Omental fat pad (tissue), 4 donors: ENCODE results near the gene ERGIC2. TPM values are rescaled to one million over a fixed set of nuclear protein-coding genes. Genes with fewer than 3 reads are reported as not detected.

Source experiments
- ATAC-seq: fragments of 150-250 bp; one replicate; pipeline ENCODE4 v1.9.1; 2016; ENCODE audit warnings: mild to moderate bottlenecking, moderate library complexity; ENCODE audit not compliant: low FRiP score
- DNase-seq: peaks from one replicate; pipeline ENCODE4 v3.0.0-alpha.2; 2019; ENCODE audit warnings: low spot score
- total RNA-seq, 4 donors: library from RNA; depleted of rRNA; stranded (reverse); fragments of >200 nt; gene quantifications; one replicate each; pipeline ENCODE4 v1.1.0, GENCODE V29; 2016
- TF ChIP-seq, protein P1 (sequence below), 3 donors: fragments of 450-650 bp; IDR thresholded peaks; one replicate each; pipeline ENCODE4 v1.5.1; 2016 to 2017; ENCODE audit warnings: antibody characterized with exemption in 3 of 3, mild to moderate bottlenecking in 3 of 3, moderate library complexity in 2 of 3

The ERGIC2 gene
- total RNA-seq, 4 donors from 2014 or later = 28.2 to 69.7 (median 40.4) TPM

DNA sequence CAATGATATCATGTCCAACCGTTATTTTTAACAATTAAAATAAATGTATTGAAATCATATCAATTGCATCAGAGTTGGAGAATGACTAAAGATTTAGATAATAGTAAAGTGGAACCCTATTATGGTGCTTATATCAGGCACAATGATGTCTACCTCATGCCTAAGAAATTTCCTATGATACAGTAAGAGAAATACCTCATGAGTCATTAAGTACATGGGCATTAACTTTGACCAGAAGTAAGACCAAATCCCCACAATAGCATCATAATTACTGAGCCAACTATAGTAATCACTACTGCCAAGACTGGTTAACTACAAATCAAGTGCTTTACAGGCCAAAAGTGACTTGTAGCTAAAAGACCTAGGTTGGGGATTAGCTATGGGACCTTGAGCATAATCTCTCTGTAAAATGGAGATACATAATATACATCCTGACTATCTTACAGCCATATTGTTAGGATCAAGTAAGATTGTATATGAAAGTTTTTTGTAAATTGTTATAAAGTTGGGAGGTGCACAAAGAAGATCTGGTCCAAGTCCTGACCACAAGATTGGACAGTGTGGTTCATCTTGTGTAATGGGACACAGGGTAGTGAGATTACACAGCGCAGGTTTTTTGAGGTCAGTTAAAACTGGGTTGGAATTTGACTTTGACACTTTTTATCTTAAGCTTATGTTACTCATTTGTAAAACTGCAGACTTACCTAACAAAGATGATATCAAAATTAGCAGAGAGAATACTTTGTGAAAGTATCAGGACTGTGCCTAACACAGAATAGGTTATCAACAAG is 60.5 kb downstream of the ERGIC2 start:
- TF ChIP-seq, protein P1, sequence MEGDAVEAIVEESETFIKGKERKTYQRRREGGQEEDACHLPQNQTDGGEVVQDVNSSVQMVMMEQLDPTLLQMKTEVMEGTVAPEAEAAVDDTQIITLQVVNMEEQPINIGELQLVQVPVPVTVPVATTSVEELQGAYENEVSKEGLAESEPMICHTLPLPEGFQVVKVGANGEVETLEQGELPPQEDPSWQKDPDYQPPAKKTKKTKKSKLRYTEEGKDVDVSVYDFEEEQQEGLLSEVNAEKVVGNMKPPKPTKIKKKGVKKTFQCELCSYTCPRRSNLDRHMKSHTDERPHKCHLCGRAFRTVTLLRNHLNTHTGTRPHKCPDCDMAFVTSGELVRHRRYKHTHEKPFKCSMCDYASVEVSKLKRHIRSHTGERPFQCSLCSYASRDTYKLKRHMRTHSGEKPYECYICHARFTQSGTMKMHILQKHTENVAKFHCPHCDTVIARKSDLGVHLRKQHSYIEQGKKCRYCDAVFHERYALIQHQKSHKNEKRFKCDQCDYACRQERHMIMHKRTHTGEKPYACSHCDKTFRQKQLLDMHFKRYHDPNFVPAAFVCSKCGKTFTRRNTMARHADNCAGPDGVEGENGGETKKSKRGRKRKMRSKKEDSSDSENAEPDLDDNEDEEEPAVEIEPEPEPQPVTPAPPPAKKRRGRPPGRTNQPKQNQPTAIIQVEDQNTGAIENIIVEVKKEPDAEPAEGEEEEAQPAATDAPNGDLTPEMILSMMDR (IDR thresholded peaks at IDR 0.05) = no peak
- DNase-seq = no peak
- no peak for ATAC-seq

DNA sequence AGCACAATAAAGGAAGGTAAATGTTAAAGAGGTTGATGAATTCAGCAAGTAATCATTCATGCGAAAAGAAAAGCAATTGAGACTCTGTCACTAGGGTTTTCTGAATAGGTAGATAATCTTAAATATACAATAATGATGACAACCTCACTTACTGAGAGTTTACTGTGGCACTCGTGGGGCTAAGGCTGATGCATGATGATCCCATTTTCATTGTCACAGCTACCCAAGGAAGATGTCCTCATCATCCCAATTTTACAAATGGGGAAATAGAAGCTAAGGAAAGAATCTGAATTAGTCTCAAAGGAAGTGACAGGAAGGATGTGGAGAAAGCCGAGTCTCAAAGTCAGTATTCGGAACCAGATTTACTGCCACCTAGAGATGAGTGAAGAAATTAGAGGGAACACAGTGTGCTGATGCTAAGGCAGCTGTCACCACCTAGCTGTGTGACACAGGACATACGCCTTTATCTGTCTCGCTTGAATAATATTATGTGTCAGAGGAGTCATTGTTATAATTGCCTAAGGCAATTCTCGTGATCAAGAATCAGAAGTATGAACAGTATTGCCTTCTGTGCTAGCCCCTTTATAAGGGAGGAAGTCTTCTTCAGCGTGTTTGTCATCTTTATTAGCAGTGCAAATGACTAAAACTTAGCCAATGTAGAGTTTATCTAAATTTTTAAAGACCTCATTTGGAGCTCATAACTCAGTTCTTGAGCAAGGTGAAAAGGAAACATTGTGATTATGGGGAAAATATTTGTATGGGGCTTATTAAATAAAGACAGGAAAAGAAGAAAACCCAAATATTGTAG is 63.2 kb downstream of the ERGIC2 start:
- ATAC-seq (peak; percentile 59), DNase-seq (no peak)
- TF ChIP-seq, protein P1 (IDR thresholded peaks at IDR 0.05) = no peak

DNA sequence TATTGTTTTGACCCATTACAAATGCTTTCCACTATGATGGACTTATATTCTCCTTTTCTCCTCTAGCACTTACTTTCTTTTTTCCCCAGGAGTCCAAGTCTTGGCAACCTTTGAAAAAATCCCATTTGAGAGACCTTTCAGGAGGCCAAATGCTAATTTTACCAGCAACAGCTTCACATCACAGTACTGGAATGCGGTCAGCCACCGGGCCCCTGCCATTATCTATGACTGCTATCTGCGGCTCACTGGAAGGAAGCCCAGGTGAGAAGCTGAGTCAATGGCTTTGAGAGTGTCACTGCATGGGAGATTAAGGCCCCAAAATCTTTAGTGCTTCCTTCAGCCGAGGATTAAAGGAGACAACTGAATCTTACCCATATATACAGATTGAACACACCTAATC is 64.2 kb downstream of the ERGIC2 start:
- ATAC-seq (no peak), DNase-seq (no peak)
- TF ChIP-seq, protein P1 (IDR thresholded peaks at IDR 0.05) = no peak

DNA sequence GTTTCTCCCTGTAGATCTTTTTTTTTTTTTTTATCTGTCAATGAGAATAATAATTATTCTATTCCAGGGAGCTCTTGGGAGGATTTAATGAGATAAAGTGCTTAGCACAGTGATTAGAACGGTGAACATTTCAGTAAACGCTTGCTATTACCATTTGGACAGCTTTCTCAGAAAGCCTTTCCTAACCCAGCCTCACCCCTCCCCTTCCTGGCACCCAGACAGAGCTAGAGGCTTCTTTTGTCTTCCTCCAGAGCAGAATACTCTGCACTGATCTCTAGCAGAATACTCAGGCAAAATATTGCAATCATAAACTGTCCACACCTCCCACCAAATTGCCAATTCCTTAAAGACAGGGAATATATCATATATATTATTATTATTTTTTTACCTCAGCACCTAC is 66.6 kb downstream of the ERGIC2 start:
- TF ChIP-seq, protein P1 (IDR thresholded peaks at IDR 0.05) = no peak
- ATAC-seq (no peak), DNase-seq (no peak)

DNA sequence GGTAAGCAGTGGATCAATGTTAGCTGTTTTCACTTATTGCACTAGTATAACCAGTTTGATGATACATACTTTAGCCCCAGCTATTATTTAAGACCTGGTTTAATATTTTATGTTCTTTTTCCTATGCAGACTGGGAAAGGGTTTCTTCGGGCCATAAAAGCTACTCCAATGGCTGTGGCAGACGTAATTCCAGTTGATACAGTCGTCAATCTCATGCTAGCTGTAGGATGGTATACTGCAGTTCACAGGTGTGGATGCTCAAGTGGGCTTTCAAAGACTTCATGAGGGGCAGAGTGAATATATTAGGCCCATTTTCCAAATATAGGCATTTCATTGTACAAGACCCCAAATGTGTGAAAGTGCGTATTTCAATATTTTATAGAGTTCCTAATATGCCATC is 70.1 kb downstream of the ERGIC2 start:
- DNase-seq (no peak), ATAC-seq (no peak)
- TF ChIP-seq, protein P1 (IDR thresholded peaks at IDR 0.05) = no peak

DNA sequence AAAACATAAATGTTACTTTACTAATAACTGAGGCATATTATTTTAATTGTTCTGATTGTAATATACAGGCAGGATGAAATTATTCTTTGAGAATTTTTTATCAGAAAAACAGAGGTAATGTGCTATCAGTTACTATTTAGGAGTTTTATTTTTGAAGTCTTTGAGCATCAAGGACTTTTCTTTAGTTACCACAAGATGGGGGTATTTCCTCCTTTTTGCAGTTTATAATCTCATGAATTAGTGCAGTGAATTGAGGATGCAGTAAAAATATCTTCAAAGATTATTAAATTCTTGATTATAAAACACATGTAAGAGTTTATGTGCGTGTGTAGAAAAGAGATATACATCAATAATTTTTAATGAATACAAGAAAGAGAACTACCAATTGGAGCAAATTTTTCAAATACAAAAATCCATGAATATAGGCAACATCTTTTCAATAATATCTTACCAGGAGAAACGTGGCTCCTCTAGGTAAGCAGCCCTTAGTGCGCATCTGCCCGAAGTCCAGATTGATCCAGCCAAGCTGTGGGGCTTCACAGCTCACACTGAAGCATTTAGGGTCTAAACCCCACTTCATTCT is 71.6 kb downstream of the ERGIC2 start:
- TF ChIP-seq, protein P1 (IDR thresholded peaks at IDR 0.05) = no peak
- DNase-seq = no peak
- ATAC-seq = no peak
